ENCODE data around the gene DMXL2.

DMXL2 gene

DNA sequence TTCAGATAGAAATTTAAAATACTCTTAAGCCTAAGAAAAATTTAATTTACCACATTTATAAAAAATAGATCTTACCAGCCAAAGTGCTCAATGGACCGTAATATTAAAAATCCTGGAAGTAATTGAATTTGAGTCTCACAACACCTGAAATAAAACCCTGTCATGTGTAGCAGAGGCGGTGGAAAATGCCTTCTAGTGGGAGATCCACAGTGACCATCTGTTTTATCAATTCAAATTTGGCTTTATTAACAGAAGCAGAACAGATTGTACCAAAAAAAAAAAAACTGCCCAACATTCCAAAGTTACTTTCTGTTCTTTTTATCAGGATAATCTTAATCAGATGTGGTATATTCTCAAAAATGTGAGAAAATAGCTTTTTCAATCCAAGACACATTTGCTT is 71.7 kb downstream of the DMXL2 start:
- TF ChIP-seq, protein P1, sequence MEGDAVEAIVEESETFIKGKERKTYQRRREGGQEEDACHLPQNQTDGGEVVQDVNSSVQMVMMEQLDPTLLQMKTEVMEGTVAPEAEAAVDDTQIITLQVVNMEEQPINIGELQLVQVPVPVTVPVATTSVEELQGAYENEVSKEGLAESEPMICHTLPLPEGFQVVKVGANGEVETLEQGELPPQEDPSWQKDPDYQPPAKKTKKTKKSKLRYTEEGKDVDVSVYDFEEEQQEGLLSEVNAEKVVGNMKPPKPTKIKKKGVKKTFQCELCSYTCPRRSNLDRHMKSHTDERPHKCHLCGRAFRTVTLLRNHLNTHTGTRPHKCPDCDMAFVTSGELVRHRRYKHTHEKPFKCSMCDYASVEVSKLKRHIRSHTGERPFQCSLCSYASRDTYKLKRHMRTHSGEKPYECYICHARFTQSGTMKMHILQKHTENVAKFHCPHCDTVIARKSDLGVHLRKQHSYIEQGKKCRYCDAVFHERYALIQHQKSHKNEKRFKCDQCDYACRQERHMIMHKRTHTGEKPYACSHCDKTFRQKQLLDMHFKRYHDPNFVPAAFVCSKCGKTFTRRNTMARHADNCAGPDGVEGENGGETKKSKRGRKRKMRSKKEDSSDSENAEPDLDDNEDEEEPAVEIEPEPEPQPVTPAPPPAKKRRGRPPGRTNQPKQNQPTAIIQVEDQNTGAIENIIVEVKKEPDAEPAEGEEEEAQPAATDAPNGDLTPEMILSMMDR (IDR thresholded peaks at IDR 0.05) = no peak
- H3K4me3 Mint-ChIP-seq = no peak overlapping the region
- H3K27me3 Mint-ChIP-seq (ENCODE audit: low read depth, poor library complexity) = no peaks in the 10 kb centered on the region
- H3K9me3 Mint-ChIP-seq = no peaks in the 10 kb centered on the region
- H3K36me3 Mint-ChIP-seq (ENCODE audit: low read depth) = peaks cover 13% of the 10 kb centered on the region
- DNase-seq = no peak
- H3K27ac Mint-ChIP-seq = no peak overlapping the region
- no peaks in the 10 kb centered on the region for H3K4me1 Mint-ChIP-seq

DNA sequence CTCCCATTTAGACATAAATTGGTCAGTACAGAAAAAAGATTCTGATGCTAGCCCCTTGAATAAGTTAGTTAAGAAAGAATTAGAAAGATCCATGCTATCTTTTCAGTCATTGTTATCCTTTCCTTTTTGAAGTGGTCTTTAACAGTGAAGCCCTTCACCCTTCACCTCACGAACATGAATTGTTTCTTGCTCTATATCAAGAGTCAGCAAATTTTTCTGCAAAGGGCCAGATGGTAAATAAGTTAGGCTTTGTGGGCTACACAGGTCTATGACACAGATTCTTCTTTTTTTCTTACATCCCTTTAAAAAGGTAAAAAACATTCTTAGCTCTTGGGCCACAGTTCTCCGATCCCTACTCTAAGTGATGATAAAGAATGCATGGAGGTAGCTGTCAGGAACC is 74.9 kb downstream of the DMXL2 start:
- peaks cover 13% of the 10 kb centered on the region for H3K36me3 Mint-ChIP-seq (ENCODE audit: low read depth)

DNA sequence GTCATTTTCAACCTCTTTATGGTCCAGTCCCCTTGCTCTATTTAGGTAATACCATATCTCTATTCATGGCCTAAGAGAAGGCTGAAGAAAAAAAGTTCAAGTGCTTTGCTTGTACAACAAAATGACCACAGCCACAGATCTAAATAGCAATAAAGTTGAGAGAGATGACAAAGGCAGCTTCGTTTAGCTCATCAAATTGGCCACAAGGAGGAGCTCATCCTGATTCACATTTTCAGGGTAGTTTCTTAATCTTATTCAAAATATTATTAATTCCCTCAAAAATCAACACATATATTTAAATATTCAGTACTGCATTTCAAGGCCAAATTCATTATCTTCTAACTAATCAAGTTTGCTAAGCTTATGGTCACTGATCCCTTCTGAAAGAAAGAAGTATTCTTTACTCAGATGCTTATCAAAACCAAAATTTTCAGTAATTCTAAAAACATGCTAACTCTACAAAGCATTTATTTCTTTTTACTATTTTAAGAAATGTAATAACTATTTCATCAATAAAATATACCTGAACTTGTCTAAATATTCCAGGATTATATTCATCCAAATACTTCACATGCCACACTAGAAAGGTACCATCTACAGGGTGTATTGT is 85.5 kb downstream of the DMXL2 start:
- H3K9me3 Mint-ChIP-seq = peaks cover 3% of the 10 kb centered on the region
- H3K36me3 Mint-ChIP-seq (ENCODE audit: low read depth) = peaks cover 13% of the 10 kb centered on the region
- H3K27ac Mint-ChIP-seq = no peak overlapping the region
- TF ChIP-seq, protein P1 (IDR thresholded peaks at IDR 0.05) = peak; percentile 54
- H3K4me3 Mint-ChIP-seq = no peak overlapping the region
- no peaks in the 10 kb centered on the region for H3K4me1 Mint-ChIP-seq
- no peak for DNase-seq
- H3K27me3 Mint-ChIP-seq (ENCODE audit: low read depth, poor library complexity) = no peaks in the 10 kb centered on the region

More for the DNA sequence above, 74.9 kb downstream of the DMXL2 start:
- no peak overlapping the region for H3K4me3 Mint-ChIP-seq
- no peaks in the 10 kb centered on the region for H3K27me3 Mint-ChIP-seq (ENCODE audit: low read depth, poor library complexity)
- no peaks in the 10 kb centered on the region for H3K9me3 Mint-ChIP-seq
- no peaks in the 10 kb centered on the region for H3K4me1 Mint-ChIP-seq
- TF ChIP-seq, protein P1 (IDR thresholded peaks at IDR 0.05) = no peak
- no peak overlapping the region for H3K27ac Mint-ChIP-seq
- no peak for DNase-seq

DNA sequence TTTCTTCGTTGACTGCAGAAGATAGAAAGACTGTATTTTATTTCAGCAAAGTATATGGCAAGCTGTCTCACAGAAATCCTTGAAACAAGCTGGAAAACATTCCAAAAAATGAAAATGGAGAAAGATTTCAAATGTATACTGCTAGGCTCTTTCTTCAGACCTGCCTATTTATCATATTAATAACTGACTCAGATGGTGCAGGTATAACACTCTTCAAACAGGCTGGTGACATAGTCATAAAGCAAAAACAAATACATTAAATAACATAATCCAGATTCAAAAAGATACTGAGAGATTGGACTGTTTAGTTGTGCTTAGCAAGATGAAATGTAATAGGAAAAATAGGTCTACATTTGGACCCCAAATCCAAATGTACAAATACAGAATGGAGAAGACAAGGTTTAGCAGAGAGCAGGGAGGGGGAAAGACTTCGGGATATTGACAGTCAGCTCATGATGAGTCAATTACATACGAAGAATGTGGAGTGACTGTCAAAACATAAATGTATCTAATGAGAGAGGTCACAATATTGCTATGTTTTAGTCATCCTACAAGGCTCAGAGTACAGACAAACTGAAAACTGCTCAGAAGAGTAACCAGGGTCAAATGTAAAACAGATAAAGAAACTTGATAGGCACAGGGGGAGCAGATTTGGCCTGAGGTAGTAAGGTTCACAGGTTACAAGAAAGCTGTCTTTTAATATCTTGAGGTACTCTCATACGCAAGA is 88.7 kb downstream of the DMXL2 start:
- Mint-ChIP-seq H3K4me3 (no peak overlapping the region), H3K9me3 (peaks cover 34% of the 10 kb centered on the region), H3K36me3 (ENCODE audit: low read depth) (peaks cover 45% of the 10 kb centered on the region), H3K27ac (no peak overlapping the region), H3K4me1 (no peaks in the 10 kb centered on the region), H3K27me3 (ENCODE audit: low read depth, poor library complexity) (no peaks in the 10 kb centered on the region)
- no peak for DNase-seq
- TF ChIP-seq, protein P1 (IDR thresholded peaks at IDR 0.05) = no peak

DNA sequence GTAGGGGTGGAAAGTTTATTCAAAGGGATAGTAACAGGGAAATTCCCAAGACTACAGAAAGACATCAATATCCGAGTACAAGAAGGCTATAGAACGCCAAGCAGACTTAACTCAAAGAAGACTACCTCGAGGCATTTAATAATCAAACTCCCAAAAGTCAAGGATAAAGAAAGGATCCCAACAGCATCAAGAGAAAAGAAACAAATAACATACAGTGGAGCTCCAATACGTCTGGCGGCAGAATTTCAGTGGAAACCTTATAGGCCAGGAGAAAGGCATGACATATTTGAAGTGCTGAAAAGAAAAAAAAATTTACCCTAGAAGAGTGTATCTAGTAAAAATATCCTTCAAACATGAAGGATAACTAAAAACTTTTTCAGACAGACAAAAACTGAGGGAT is 95.6 kb downstream of the DMXL2 start:
- H3K4me1 Mint-ChIP-seq = no peaks in the 10 kb centered on the region
- no peak for DNase-seq
- H3K27ac Mint-ChIP-seq = no peak overlapping the region
- H3K9me3 Mint-ChIP-seq = peaks cover 65% of the 10 kb centered on the region
- TF ChIP-seq, protein P1 (IDR thresholded peaks at IDR 0.05) = no peak
- H3K27me3 Mint-ChIP-seq (ENCODE audit: low read depth, poor library complexity) = peaks cover 8% of the 10 kb centered on the region
- H3K36me3 Mint-ChIP-seq (ENCODE audit: low read depth) = peaks cover 91% of the 10 kb centered on the region
- H3K4me3 Mint-ChIP-seq = no peak overlapping the region

DNA sequence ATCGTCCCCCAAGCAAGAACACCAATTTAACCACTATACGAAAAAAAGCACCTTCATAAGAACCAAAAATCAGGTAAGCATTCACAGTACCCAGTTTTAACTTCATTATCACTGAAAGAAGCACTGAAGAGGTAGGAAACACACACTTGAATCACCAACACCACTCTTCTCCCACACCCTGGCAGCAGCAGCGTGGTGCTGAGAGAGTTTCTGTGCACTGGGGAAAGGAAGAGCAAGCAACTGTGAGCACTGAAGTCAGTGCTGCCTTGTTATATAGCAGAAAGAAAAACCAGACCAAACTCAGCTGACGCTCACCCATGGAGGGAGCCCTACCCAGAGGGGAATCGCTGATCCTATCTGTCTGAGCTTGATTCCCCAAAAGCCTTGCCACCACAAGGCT is 98.2 kb downstream of the DMXL2 start:
- no peak overlapping the region for H3K27ac Mint-ChIP-seq
- no peaks in the 10 kb centered on the region for H3K4me1 Mint-ChIP-seq
- TF ChIP-seq, protein P1 (IDR thresholded peaks at IDR 0.05) = no peak
- no peak overlapping the region for H3K4me3 Mint-ChIP-seq
- H3K27me3 Mint-ChIP-seq (ENCODE audit: low read depth, poor library complexity) = peaks cover 8% of the 10 kb centered on the region
- DNase-seq = no peak
- H3K36me3 Mint-ChIP-seq (ENCODE audit: low read depth) = peaks cover 73% of the 10 kb centered on the region
- H3K9me3 Mint-ChIP-seq = peaks cover 40% of the 10 kb centered on the region

All from nephron progenitor cell (in vitro differentiated cells).